Spleen (tissue), 11 donors: Measurements from ENCODE around the gene PEPD. TPM values are rescaled to one million over a fixed set of nuclear protein-coding genes. Genes with fewer than 3 reads are reported as not detected.

Experiments
- DNase-seq: peaks from one replicate; pipeline ENCODE4 v3.0.0-alpha.2; 2020
- H3K27ac ChIP-seq, 8 donors: fragments of 200-600 bp; sonication (generic) in 7 of 8; 1 replicate in 4 of 8; 2 replicates in 4 of 8; pipeline versions ENCODE4 v1.5.0 to v1.8.0; 2016 to 2021; ENCODE audit warnings: inconsistent platforms in 4 of 8, mild to moderate bottlenecking in 4 of 8, moderate library complexity in 1 of 8
- H3K27me3 ChIP-seq, 7 donors: fragments of 200-600 bp; sonication (generic) in 6 of 7; replicated peaks in 1 of 7; 1 replicate in 4 of 7; 2 replicates in 3 of 7; pipeline versions ENCODE4 v1.5.0 to v1.8.0; 2016 to 2021; ENCODE audit warnings: inconsistent platforms in 3 of 7, mild to moderate bottlenecking in 1 of 7
- H3K36me3 ChIP-seq, 6 donors: fragments of 200-600 bp; sonication (generic) in 5 of 6; 1 replicate in 4 of 6; 2 replicates in 2 of 6; pipeline versions ENCODE4 v1.5.0 to v1.8.0; 2016 to 2021; ENCODE audit warnings: inconsistent platforms in 2 of 6
- H3K4me1 ChIP-seq, 6 donors: fragments of 200-600 bp; sonication (generic) in 5 of 6; 1 replicate in 3 of 6; 2 replicates in 3 of 6; pipeline versions ENCODE4 v1.5.0 to v1.8.0; 2016 to 2021; ENCODE audit warnings: inconsistent platforms in 3 of 6
- H3K4me3 ChIP-seq, 8 donors: fragments of 200-600 bp; sonication (generic) in 7 of 8; 1 replicate in 4 of 8; 2 replicates in 4 of 8; pipeline versions ENCODE4 v1.5.0 to v1.8.0; 2016 to 2021; ENCODE audit warnings: inconsistent platforms in 4 of 8, mild to moderate bottlenecking in 4 of 8, moderate library complexity in 2 of 8
- H3K9me3 ChIP-seq, 8 donors: fragments of 200-600 bp; sonication (generic) in 7 of 8; 1 replicate in 4 of 8; 2 replicates in 4 of 8; pipeline versions ENCODE4 v1.5.0 to v1.8.0; 2016 to 2021; ENCODE audit warnings: inconsistent platforms in 4 of 8
- POLR2A ChIP-seq, 3 donors: fragments of 450-650 bp; IDR thresholded peaks; one replicate each; pipeline ENCODE4 v1.5.1; 2017; ENCODE audit warnings: antibody characterized with exemption in 3 of 3, mild to moderate bottlenecking in 1 of 3
- POLR2AphosphoS5 ChIP-seq, 3 donors: sonication (generic); formaldehyde crosslinking; IDR thresholded peaks; one replicate each; pipeline ENCODE4 v1.5.1; 2017; ENCODE audit warnings: antibody characterized with exemption in 3 of 3
- WGBS, 5 donors: extraction: QIAGEN DNeasy Blood & Tissue Kit in 3 of 5; methylation state at CpG; one replicate each; pipeline versions ENCODE4 v1.1.5 to v1.1.7; 2013 to 2018; 5-methylcytosine and 5-hydroxymethylcytosine counted together
- intact Hi-C: fragments of 100-400 bp; cut with DNase I; formaldehyde crosslinking; loops from one replicate; pipeline ENCODE4 v1.15.0; 2023; ENCODE audit warnings: low total_unique reads
- polyA plus RNA-seq, 3 donors: library from polyadenylated mRNA; stranded (reverse); fragments of 200-250 nt; gene quantifications; one replicate each; pipeline ENCODE4 v1.2.1, GENCODE V29; 2013
- total RNA-seq, 7 donors: library from RNA; depleted of rRNA in 3 of 7; stranded (reverse); fragments of >200 nt in 3 of 7; fragmentation: NEBNext Ultra II Directional in 4 of 7; extraction: Animal tissue kit (Norgen Biotek cat#: 25700) in 4 of 7; gene quantifications; one replicate each; pipeline versions ENCODE4 v1.1.0 to v1.2.1, GENCODE V29; 2016 to 2021
- TF ChIP-seq, protein P1 (sequence below), 11 experiments: fragments of 200-600 bp in 7 of 11; fragments of 450-650 bp in 4 of 11; sonication (generic) in 4 of 11; IDR thresholded peaks in 8 of 11; conservative IDR thresholded peaks in 3 of 11; 1 replicate in 7 of 11; 2 replicates in 4 of 11; pipeline versions ENCODE4 v1.4.0 to v1.8.0; 2016 to 2021; ENCODE audit warnings: antibody characterized with exemption in 11 of 11, inconsistent platforms in 4 of 11, mild to moderate bottlenecking in 1 of 11
- donor health status: healthy with polysubstance abuse.
- donor health status: DM: no; HTN: no; CAD: no; lungs with moderate emphysema.
- donor health status: DM: no; HTN: no; CAD: no.
- donor health status: Bipolar disorder and iron deficiency.
- donor health status: healthy.
- donor health status: DM: no; HTN: no; CAD: no.
- donor health status: DM: yes; HTN: yes; CAD: no.

The PEPD gene
- total and polyA plus RNA-seq, 10 donors: 38.4 to 98.3 (median 69.8) TPM

DNA sequence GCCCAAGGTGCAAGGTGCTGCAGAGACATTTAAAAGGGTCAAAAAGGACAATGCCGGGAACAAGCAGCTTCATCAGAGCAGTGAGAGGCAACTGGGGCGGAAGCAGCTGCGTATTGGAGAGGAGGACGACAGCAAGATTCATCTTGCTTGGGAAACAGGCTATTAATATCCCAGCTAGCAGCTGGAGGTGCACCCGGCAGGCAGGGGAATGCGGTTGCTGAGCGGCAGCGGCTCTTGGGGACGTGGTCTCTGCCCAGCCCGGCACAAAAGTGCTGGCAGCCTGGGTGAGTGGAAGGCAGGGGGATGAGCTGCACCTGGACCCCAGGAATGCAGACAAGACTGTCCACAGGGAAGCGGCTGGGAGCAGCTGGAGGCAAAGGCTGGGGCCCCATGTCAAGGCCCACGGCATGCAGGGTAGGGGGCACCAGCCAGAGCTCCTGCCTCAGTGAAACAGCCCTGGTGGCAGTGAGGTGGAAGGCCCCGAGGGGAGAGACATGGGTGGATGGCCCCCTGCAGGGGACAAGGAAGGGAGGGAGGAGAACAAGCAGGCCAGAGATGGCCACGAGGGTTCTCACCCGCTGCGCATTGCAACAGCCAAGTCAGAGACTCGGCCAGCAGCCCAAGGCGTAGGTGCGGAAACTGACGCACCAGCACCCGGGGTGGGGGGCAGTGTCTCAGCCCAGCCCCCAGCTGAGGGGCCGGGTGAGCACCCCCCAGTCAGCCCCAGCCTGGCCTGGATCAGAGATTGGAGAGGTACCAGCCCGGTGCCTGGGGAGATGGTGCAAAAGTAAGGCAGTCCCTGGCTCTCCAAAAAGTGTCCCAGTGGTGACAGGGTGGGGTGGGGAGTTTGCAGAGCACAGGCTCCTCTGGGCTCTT is 34.4 kb downstream of the PEPD start:
- 84 to 90% (median 88%) methylated on average over 16 to 23 of the region's 23 CpGs for WGBS, 5 donors
- intact Hi-C loops: no loop called here
- no peak overlapping the region for H3K4me3 ChIP-seq
- peaks cover 0 to 24% (median 17%) of the 10 kb centered on the region in 8 donors for H3K9me3 ChIP-seq
- no peaks in the 10 kb centered on the region for H3K27me3 ChIP-seq
- TF ChIP-seq, protein P1, sequence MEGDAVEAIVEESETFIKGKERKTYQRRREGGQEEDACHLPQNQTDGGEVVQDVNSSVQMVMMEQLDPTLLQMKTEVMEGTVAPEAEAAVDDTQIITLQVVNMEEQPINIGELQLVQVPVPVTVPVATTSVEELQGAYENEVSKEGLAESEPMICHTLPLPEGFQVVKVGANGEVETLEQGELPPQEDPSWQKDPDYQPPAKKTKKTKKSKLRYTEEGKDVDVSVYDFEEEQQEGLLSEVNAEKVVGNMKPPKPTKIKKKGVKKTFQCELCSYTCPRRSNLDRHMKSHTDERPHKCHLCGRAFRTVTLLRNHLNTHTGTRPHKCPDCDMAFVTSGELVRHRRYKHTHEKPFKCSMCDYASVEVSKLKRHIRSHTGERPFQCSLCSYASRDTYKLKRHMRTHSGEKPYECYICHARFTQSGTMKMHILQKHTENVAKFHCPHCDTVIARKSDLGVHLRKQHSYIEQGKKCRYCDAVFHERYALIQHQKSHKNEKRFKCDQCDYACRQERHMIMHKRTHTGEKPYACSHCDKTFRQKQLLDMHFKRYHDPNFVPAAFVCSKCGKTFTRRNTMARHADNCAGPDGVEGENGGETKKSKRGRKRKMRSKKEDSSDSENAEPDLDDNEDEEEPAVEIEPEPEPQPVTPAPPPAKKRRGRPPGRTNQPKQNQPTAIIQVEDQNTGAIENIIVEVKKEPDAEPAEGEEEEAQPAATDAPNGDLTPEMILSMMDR (IDR thresholded peaks at IDR 0.05 in 8 of 11, conservative IDR thresholded peaks at IDR 0.05 in 3 of 11): no peak
- no peak for TF ChIP-seq POLR2A (IDR thresholded peaks at IDR 0.05)
- TF ChIP-seq POLR2AphosphoS5 (IDR thresholded peaks at IDR 0.05): no peak
- no peaks in the 10 kb centered on the region for H3K4me1 ChIP-seq
- H3K36me3 ChIP-seq: peaks cover 0 to 72% (median 6%) of the 10 kb centered on the region in 6 donors
- DNase-seq: peak; percentile 58
- no peak overlapping the region for H3K27ac ChIP-seq

DNA sequence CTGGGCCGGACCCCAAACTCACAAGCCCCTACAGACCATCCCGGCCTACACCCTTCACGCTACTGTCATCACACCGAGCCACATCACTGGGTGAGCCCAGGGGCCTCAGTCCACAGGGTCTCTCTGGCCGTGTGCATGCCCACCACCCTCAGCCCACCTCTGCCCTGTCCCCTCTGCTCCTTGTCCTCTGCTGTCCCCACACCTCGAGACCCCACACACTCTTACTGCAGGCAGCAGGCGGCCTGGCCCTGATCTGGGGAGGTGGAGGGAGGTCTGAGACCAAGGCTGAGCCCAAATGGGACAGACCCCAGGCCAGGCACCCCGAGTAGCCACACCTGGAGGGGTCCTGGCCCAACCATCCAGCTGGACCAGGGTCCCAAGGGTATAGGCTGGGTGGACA is 35.2 kb downstream of the PEPD start:
- H3K36me3 ChIP-seq: peaks cover 0 to 72% (median 6%) of the 10 kb centered on the region in 6 donors
- peak; percentile 49 for DNase-seq
- H3K4me1 ChIP-seq: no peaks in the 10 kb centered on the region
- peaks cover 0 to 28% (median 17%) of the 10 kb centered on the region in 8 donors for H3K9me3 ChIP-seq
- H3K4me3 ChIP-seq: no peak overlapping the region
- H3K27ac ChIP-seq: no peak overlapping the region
- H3K27me3 ChIP-seq: no peaks in the 10 kb centered on the region
- TF ChIP-seq POLR2A (IDR thresholded peaks at IDR 0.05) (no peak), POLR2AphosphoS5 (IDR thresholded peaks at IDR 0.05) (no peak)
- TF ChIP-seq, protein P1 (IDR thresholded peaks at IDR 0.05 in 8 of 11, conservative IDR thresholded peaks at IDR 0.05 in 3 of 11): no peak
- intact Hi-C loops: no loop called here
- WGBS, 5 donors: 86 to 92% (median 88%) methylated on average over 8 of the region's 8 CpGs

DNA sequence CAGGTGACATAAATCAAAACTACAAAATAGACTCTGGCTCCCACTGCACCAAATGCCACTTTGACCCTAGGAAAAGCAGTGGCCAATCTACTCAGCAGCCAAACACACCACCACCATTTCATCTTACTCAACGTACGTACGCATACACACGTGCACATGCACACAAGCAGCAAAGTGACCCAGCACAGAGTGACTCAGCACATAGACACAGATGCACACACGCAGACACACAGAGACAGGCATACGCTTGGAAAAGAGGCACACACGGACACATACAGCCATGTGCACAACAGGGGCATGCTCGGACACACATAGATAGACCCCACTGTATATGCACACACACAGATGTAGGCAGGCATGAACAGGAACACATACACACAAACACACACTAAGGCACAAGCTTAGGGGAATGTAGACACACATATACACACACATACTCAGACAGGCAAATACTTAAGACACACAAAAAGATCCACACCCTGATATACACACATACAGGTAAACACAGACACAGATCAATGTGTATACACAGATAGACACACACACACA is 37.3 kb downstream of the PEPD start:
- H3K27me3 ChIP-seq: no peaks in the 10 kb centered on the region
- intact Hi-C loops: no loop called here
- H3K4me3 ChIP-seq: no peak overlapping the region
- WGBS, 5 donors: 89 to 97% (median 95%) methylated on average over 8 of the region's 8 CpGs
- H3K27ac ChIP-seq: no peak overlapping the region
- H3K36me3 ChIP-seq: peaks cover 0 to 74% (median 6%) of the 10 kb centered on the region in 6 donors
- H3K9me3 ChIP-seq: peaks cover 0 to 34% (median 22%) of the 10 kb centered on the region in 8 donors
- peak; percentile 6 for DNase-seq
- no peaks in the 10 kb centered on the region for H3K4me1 ChIP-seq
- TF ChIP-seq POLR2A (IDR thresholded peaks at IDR 0.05) (no peak), POLR2AphosphoS5 (IDR thresholded peaks at IDR 0.05) (no peak)
- TF ChIP-seq, protein P1 (IDR thresholded peaks at IDR 0.05 in 8 of 11, conservative IDR thresholded peaks at IDR 0.05 in 3 of 11): no peak

DNA sequence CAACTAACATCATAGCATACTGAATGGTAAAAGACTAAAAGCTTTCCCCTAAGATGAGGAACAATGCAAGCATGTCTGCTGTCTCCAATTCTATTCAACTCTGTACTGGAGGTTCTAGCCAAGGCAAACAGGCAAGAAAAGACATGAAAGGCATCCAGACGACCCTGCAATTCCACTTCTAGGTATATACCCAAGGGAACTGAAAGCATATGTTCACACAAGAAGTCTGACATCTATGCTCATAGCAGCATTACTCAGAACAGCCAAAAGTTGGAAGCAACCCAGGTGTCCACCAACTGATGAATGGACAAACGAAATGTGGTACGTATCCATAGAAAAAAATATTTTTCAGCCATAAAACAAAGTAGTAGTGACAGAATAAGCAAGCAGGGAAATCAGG is 39.1 kb downstream of the PEPD start:
- Histone ChIP-seq H3K9me3 (peaks cover 0 to 42% (median 26%) of the 10 kb centered on the region in 8 donors), H3K36me3 (peaks cover 0 to 72% (median 13%) of the 10 kb centered on the region in 6 donors), H3K27me3 (no peaks in the 10 kb centered on the region), H3K4me1 (no peaks in the 10 kb centered on the region), H3K4me3 (no peak overlapping the region), H3K27ac (no peak overlapping the region)
- TF ChIP-seq, protein P1 (IDR thresholded peaks at IDR 0.05 in 8 of 11, conservative IDR thresholded peaks at IDR 0.05 in 3 of 11): no peak
- TF ChIP-seq POLR2A (IDR thresholded peaks at IDR 0.05) (no peak), POLR2AphosphoS5 (IDR thresholded peaks at IDR 0.05) (no peak)
- no peak for DNase-seq
- 84 to 88% (median 86%) methylated on average over 3 of the region's 3 CpGs for WGBS, 5 donors
- intact Hi-C loops: no loop called here
